ENCODE data around the gene MRRF.

The MRRF gene

DNA sequence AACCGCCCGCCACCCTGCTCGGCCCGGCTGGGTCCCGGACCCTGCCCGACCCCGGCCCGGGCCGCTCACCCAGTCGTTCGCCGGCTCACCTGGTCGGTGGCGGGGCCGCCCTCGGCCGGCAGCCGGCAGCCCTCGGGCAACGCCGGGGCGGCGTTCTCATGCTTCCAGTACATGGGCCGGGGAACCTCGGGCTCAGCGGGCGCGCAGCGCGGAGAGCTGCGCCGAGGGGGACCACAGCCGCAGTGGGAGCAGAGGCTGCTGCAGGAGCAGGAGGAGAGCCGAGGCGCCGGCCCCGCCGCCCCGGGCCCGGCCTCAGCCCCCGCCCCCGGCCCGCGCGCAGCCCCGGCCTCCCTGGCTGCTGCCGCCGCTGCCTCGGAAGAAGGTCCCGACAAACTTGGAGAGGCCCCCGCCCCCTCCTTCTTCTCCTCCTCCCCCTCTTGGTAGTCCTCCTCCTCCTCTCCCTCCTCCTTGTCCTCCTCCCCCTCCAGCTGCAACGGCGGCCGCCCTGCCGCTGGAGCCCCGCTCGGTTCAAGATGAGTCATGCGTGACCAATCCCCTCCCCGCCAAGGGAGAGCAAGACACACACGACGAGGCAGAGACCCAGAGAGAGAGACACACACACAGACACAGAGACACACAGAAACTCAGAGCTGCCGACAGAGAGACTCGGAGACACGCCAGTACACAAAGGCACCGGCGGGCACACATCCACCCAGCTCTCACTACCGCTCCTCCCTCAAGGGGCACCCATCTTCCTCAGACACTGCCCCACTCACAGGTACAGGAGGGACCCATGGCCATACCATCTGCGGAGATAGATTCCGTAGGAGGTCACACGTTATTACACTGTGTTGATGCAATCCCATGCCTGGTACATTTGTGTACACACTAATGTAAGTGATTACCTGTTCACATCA, 35.9 kb upstream of the MRRF start, which contains the start of gene LHX6:
Gene LHX6 (minus strand): TSS at position 390 of the 917 bp plus-strand sequence. CDS start 217 bp downstream, at position 173.
- peak in 1 of 2 experiments; percentile 21 for DNase-seq

DNA sequence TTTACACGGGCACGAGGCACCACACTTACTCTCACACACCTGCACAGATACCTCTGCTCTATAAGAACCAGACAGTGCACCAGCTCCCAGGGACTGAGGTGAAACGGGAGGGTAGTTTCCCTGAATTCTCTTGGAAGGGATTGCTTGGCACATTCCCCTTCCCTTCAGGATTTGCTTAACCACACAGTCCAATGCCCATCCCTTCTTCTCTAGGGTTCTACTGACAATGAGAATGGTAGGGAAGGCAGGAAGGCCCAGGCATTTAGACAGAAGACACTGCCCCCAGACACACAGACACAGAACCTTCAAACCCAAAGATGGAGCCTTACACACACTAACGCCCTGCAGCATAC, 35.2 kb upstream of the MRRF start:
- no peak for DNase-seq

DNA sequence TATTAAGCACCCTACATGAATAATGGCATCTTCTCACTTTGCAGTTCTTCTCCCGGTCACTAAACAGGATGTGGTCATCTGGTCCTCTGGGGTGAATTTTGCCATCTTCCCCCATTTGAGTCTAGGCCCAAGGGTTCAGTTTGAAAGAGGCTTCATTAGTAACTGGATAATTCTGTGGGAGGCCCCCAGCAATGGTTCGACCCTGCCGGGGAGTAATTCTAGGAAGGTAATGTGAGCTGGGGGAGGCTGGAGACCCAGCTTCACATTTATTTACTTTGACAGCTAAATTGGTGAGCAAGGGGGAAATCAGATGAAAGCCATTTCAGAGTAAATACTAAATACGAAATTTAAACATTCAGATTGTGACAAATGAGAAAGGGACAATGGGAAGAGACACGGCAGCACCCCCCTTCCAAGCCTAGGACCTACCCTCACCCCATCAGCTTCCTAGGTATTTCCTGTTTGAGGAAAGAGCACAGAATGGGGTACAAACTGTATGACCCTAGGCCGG, 31.8 kb upstream of the MRRF start:
- DNase-seq, result no peak

DNA sequence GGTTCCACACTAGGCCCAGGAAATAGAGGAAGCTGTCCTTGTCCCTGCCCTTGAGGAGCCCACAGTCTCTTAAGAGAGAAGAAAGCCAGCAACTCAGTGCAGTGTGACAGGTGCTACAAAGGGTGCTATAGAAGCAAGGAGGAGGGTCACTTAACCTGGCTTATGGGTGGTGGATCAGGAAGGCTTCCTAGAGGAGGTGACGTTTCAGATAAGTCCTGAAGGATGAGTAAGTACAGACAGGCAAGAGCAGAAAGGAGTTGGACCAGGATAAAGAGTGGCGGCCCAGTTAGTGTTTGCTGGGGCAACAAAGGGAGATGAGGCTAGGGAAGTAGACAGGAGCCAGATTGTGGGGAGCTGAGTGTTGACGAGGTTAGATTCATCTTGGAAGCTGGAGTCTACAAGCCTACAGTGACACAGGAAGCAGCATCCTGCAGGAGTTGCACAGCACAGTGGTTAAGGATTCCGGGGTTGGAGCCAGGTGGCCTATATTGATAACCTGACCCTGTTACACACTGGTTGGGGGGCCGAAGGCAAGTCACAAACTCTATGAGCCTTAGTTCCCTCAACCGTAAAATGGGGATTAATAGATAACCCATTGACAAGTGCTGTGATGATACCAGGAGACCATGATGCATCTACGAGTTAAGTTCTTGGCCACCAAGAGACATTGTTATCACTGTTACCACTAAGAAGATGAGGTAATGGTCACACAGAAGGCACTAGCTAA, 30.5 kb upstream of the MRRF start:
- no peak for DNase-seq

DNA sequence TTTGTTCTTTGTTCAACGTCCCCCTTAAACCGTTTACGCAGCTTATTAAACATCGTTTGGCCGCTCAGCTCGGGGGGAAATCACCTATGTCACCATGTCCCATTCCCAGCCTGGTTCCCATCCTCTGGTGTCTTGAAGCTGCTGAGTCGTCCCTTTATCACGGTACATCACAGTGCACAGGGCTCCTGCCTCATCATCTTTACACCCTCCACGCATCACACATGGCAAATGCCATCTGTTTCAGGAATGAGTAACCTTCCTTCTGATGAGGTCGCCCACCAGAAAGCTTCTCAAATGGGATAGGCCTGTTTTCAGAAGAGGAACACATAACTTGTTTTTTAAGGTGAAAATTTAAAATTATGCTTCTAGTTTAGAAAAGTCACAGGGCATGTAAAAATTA, 28.0 kb upstream of the MRRF start:
- DNase-seq, result no peak

DNA sequence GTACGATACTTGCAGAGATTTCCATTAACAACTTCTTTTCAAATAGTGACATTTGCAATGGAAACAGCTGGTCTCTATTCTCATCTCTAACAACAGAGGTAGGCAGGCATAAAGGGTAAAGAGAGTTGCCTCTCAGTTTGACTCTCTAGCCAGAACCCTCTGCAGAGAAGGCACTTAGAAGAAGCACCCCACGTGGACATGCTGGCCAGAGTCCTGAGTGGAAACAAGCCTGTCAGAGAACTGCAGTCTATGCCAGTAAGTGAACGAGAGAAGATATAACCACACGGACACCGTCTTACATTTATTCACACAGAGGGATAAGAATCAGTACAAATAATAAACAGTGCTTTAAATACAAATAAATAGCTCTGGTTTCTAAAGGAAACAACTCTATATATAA, 25.0 kb upstream of the MRRF start:
- DNase-seq, result no peak

DNA sequence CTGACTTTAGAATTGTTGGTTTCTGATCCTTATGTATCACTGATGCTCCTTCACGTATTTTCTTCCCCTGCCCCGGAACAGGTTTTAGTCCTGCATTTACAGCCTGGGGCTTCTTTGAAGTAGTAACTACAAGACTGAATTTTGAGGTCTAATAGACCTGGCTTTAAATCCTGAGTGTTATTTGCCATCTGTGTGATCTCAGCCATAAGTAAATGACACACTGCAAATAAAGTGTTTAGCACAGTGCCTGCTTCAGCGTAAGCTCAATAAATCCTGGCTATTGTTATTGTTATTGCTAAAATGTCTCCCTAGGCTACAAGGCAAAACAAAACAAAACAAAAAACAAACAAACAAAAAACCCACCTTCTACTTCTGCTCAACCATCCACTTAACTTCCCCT, 20.3 kb upstream of the MRRF start:
- no peak for DNase-seq

DNA sequence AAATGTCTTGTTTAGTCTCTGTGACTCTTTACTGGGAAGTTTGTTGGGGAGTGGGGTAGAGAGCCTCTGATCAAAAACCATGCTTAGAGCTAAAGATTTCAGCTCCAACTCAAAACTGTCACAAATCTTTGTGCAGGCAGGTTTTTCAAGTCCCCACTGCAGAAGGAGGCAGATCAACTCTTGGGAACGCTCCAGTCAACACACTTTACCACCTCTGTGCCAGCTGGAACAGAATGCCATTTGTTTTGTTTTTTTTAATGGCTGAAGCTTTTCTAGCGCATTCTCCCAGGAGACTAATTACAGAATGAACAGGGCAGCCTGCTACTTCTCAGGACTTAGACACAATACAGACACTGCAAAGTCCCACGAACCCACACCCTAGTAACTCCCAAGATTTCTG, 18.0 kb upstream of the MRRF start:
- DNase-seq, result no peak

DNA sequence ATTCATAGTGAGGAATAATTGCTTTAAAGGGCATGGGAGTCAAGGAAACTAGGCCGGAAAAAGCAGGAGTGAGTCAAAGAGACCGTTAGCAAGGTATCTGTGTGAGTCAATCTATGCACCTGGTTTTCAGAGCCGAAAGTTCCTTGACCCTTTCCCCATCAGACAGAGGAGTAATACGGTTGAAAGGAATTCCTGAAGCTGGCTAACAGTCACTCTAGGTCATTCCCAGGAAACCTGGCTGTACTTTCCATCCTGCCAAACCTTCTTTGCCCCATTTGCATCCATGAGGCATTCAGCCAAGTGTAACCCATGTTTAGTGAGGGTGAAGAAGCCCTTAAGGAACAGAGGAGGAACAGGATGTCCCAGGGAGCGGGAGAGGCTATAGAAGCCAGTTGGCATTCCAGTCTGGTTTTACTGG, 16.2 kb upstream of the MRRF start:
- no peak for DNase-seq

DNA sequence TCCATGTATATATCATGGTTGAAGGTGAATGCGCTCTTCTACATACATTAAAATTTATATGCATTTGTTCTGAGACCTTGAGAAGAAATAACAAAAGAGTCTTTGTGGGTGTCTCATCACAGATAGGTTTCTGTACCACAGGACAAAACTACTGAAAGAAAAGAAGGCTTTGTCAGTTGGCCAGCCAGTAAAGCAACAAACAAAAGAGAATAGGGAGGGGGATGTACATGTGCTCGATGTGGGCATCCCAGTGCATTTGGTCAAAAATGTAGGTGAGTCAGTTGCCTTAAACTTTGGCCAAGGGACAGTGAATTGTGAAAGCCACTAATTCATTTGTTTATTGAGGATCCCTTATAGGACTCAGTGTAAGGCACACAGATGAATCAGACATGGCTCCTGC, 13.3 kb upstream of the MRRF start:
- no peak for DNase-seq

DNA sequence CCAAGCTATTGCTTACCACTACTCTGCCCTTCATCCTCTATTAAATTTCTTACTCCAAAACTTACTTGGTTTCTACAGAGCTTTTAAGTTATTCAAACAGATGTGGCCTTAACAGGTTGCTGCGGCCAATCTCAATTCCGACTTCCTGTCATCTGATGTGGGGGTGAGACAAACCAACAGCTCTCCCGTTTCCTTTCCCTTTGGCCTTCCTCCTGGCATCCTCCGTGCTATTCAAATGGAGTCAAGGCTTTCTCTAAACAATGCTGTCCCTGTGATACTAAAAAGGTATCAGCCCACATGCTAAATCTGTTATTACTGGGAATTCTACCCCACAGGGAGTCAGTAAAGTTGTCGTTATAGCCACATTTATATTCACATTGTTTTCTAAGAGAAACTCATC, 11.9 kb upstream of the MRRF start:
- no peak for DNase-seq

DNA sequence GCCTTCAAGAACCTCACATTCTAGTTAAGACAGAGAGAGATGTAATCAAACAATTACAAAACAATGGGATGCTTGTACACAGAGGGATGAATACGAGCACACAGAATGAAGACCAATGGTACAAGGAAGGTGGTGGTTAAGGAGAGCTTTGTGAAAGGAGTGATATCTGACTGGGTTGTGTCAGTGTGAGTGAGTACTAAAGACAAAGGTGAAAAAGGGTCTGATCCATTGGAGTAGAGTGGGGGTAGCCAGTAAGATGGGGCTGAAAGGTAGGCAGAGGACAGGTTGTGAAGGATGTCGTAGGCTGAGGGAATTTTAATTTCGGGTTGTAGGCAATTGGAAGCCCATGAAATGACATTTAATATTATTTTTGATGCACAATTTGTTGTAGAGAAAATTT, 9.9 kb upstream of the MRRF start:
- DNase-seq, result no peak

DNA sequence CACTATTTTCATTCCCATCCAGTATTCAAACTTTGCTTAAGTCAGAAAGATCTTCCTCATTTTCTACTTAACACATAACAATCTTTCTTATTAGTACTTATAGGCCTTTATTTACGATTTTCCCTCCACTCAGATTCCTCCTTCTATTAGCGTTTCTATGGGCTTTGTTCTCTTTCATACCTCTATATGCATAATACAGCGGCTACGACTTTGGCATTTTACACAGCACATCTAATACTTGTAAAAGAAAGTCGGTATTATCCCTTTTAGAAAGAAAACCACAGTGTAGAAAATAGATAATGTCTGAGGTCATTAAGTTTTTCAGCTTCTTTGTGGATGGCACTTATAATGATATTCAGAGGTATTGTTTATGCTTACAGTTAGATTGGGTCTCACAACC, 8.5 kb upstream of the MRRF start:
- no peak for DNase-seq

DNA sequence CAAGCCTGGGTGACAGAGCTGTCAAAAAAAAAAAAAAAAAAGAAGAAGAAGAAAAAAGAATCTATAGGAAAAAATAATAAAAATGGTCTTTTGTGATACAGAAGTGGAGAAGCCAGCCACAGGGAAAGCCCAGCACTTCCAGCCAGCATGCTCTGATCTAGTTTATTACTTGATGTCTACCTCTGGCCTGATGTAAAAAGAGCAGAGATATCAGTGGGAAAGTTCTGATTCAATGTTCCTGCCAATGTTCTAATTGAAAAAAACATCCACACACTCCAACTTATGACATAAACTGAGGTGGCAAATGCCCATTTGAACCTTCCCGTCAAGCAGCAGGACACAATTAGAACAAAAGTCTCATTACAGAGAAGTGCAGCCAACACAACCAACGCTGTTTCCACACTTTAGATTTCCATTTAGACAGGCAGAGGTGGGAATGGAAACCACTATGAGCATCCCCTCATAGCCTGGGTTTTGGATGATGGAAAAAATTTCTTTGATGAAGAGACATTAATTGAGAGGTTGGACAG, 5.7 kb upstream of the MRRF start:
- no peak for DNase-seq

DNA sequence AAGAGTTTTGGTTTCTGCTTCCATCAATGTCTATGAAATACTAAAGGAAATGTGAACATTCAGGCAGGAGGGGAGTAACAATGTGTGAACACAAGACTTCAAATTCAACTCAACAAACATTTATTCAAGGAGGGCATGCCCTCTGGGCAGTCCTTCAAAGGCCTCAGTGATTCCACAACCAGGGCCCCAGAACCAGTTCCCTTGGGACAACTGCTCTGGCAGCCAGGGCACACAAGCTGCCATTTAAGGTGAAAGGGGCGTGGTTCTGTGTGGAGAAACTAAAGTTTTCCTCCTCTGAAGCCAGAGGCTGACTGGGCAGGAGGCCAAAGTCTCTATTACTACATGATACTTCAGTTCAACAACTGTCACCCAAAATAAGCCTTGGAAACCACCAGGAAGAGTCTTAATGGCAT, 3.2 kb upstream of the MRRF start:
- DNase-seq, result no peak

DNA sequence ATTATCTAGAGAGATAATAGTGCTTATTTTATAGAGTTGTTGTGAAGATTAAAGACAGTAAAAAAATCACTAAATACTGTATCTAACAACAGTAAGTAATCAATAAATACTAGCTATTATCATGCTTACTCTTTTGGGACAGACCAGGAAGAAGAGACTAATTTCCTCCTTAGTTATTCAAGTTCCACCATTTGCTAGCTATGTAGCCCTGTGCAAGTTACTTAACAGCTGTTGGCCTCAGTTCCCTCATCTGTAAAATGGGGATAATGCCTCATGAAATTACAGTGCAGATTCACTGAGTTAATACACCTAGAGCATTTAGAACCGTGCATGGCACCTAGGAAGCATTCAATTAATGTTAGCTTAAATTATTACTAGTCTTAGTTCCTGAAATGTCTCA, 2.6 kb upstream of the MRRF start:
- no peak for DNase-seq

DNA sequence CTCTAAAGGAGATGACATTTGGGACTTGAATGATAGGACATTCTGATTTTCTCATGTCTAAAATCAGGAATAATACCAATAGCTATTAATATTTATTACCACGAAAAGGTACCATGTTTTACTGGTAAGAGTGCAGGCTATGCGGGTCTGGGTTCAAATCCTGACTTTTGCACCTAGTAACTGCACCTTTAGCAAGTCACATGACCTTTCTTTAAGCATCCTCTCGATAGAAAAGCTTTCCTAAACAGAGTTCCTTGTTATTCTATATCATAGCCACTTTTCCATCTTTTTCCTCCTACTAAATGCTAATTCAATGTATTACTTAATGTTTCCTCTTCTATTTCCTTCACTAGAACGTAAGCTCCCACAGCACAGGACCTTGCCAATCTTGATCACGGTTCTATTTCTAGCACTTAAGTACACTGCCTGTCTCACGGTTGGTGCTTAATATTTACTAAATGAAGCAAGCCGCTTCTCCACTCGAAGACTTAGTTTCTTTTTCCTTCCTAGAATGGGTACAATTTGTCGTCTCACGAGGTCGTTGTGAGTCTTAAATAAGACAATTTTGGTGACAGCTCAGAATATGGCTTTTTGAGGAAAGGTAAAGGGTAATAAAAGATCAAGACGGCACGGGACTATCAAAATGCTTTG, 858 bp upstream of the MRRF start:
- DNase-seq, result no peak

DNA sequence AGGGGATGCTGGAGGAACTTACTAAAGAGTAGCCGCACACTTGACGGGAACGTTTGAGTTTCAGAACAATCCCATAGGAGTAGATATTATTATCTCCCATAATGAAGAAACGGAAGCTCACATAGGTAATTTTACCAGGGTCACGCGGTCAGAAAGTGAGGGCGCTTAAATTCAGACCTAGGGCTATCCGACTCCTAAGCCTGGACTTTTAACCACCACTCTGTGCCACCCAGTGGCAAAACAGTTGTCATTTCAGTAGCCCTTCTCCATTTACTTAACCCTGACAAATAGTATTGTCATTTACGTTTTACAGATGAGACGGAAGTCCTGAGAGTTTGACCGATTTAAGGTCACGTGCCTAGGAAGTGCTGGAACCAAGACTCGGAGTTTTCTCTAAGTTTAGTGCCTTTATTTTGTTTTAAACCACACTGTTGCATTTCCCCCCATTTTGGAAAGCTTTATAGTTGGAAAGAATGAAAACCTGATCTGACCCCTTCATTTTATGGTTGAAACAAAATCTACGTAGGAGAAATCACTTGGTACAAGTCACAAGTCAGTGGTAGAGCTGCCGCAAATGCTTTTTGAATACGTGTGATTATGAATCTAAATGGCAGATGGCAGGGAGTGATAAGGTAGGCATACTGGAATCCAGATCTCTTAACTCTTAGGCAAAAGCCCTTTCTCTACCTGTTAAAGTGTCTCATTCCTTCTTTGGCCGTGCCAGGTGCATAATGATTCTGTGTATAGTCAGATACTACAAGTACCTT, 650 bp downstream of the MRRF start:
- DNase-seq, result peak in 1 of 2 experiments; percentile 2

DNA sequence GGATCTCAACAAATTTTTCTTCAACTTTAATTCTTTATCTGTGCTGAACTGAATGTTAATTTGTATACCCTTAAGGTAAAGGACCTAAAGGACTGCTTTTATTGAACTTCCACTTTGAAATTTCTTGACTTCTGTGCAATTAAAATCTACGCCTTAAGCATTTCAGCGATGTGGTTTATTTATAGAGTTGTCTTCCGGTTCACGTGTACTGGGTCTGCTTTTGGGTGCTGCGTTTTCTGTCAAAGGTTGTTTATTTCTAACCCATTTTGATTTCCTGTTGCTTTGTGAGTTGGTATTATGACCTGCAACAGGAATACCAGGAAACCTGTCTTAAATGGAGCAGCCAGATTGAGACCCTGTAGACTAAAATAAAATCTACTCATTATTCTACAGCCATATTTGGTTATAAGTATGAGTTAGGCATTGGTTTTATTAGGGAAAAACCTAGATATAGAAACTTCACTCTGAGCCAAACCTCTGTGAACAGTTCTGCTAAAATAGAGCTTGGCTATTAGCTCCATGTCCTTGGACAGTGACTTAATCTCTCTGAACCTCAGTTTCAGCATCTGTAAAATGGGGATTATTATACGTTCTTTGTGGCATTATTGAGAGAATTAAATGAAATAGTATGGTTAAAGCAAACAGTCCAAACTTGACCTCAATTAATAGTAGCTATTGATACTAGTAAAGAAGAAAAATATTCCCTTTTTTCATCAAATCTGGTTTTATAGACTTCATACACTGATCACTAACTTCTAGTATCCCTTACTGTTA, 3.5 kb downstream of the MRRF start:
- DNase-seq, result no peak

DNA sequence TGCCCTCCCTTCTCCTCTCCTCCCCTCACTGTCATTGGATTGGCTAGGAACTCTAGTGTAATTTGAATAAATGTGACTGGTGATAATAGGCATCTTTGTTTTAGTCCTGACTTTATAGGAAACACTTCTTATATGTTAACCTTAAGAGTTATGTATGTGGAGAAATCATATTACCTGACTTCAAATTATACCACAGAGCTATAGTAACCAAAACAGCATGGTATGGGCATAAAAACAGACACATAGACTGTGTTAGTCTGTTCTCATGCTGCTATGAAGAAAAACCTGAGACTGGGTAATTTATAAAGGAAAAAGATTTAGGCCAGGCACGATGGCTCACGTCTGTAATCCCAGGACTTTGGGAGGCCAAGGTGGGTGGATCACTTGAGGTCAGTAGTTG, 9.4 kb downstream of the MRRF start:
- DNase-seq, result no peak

DNA sequence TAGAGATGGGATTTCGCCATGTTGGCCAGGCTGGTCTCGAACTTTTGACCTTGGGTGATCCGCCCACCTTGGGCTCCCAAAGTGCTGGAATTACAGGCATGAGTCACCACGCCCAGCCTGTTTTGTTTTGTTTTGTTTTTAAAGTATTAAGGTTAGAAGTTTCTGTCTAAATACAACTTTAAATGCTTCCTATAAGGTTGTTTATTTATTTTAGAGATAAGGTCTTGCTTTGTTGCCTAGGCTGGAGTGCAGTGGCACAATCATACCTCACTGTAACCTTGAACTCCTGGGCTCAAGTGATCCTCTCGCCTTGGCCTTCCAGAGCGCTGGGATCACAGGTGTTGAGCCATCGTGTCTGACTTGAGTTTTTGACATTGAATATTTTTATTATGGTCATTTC, 11.4 kb downstream of the MRRF start:
- DNase-seq, result no peak

Measured in stimulated activated CD4-positive, alpha-beta T cell treated with anti-CD3 and anti-CD28 coated beads, Interleukin-4, amount 100 ng/mL, for 4 hours (primary cell).